Measurements from ENCODE around the gene RAI14. TPM values are rescaled to one million over a fixed set of nuclear protein-coding genes. Genes with fewer than 3 reads are reported as not detected.

Gene RAI14
- total RNA-seq, 1 donor from 2014 or later: 30.7 TPM

DNA sequence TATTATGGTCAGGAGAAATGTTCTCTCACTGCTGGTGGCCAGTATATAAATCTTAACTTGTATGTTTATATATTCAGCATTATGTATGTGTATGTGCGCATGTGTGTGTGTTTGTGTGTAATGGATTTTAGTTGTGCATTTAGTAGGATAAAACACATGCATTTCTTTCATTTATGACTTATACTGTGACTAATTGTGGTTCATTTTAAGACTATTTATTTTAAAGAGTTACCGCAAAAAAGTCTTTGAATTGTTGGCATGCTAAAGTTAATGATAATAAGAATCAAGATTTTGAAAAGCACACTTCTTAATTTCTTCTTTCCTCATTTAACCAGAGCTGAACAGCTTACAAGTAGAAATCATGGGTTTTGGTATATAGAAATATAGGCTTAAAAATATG, 60.9 kb downstream of the RAI14 start:
- no peak for TF ChIP-seq POLR2AphosphoS5 (IDR thresholded peaks at IDR 0.05; ENCODE audit: insufficient read depth in 1 of 2, low read depth in 1 of 2)
- no peak for TF ChIP-seq POLR2A (IDR thresholded peaks at IDR 0.05)
- TF ChIP-seq, protein P1, sequence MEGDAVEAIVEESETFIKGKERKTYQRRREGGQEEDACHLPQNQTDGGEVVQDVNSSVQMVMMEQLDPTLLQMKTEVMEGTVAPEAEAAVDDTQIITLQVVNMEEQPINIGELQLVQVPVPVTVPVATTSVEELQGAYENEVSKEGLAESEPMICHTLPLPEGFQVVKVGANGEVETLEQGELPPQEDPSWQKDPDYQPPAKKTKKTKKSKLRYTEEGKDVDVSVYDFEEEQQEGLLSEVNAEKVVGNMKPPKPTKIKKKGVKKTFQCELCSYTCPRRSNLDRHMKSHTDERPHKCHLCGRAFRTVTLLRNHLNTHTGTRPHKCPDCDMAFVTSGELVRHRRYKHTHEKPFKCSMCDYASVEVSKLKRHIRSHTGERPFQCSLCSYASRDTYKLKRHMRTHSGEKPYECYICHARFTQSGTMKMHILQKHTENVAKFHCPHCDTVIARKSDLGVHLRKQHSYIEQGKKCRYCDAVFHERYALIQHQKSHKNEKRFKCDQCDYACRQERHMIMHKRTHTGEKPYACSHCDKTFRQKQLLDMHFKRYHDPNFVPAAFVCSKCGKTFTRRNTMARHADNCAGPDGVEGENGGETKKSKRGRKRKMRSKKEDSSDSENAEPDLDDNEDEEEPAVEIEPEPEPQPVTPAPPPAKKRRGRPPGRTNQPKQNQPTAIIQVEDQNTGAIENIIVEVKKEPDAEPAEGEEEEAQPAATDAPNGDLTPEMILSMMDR (IDR thresholded peaks at IDR 0.05): no peak
- H3K36me3 ChIP-seq: no peaks in the 10 kb centered on the region
- intact Hi-C loops (cut with DNase I): no loop called here
- H3K4me1 ChIP-seq: peaks cover 11% of the 10 kb centered on the region
- H3K27ac ChIP-seq: no peak overlapping the region
- no peaks in the 10 kb centered on the region for H3K9me3 ChIP-seq
- H3K4me3 ChIP-seq: no peak overlapping the region
- no peaks in the 10 kb centered on the region for H3K27me3 ChIP-seq
- DNase-seq (ENCODE audit: extremely low spot score in 2 of 2): no peak

DNA sequence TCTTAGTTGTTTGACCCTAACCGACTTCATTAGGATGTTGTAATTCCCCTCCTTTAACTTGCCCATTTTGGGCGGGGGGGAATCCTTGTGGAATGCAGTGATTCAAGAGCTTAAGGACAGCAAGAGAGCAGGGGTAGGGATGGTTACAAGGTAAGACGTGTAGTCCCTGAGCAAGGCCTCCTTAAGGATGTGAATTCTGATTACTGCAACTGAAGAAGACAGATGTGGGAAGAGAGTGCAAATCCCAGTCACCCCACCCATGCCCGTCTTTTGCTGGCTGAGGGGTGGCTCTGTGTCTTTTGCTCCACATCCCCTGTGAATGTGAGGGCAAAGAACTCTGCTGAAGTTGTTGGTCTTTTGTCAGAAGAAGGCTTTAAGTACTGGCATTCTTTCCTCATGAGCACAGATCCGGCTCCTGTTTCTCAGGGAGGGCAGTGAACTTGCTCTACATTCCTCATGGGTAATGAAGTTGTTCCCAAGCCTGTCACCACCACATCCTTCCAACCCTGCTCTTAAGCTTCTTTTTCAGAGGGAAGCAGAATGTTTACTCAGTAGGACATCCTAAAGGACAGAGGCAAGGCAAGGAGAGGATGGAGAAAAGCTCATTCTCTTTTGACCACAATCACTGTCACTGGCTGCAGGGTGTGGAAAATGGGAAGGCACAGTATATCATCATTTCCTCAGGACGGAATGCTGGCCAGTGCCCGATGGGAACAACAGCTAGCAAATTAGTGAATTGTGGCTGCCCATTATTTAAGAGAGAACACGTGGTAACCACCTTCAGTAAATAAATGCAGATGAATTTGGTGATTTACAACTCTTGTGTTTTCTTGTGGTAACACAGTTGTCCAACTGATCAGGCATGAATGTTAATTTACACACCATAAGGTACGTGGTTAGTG, 61.5 kb downstream of the RAI14 start:
- Histone ChIP-seq H3K4me1 (peaks cover 11% of the 10 kb centered on the region), H3K4me3 (no peak overlapping the region), H3K27me3 (no peaks in the 10 kb centered on the region), H3K27ac (peak overlapping the region; percentile 18), H3K36me3 (no peaks in the 10 kb centered on the region), H3K9me3 (no peaks in the 10 kb centered on the region)
- intact Hi-C loops (cut with DNase I): no loop called here
- no peak for DNase-seq (ENCODE audit: extremely low spot score in 2 of 2)
- TF ChIP-seq, protein P1 (IDR thresholded peaks at IDR 0.05): no peak
- TF ChIP-seq POLR2A (IDR thresholded peaks at IDR 0.05): no peak
- TF ChIP-seq POLR2AphosphoS5 (IDR thresholded peaks at IDR 0.05; ENCODE audit: insufficient read depth in 1 of 2, low read depth in 1 of 2): no peak

DNA sequence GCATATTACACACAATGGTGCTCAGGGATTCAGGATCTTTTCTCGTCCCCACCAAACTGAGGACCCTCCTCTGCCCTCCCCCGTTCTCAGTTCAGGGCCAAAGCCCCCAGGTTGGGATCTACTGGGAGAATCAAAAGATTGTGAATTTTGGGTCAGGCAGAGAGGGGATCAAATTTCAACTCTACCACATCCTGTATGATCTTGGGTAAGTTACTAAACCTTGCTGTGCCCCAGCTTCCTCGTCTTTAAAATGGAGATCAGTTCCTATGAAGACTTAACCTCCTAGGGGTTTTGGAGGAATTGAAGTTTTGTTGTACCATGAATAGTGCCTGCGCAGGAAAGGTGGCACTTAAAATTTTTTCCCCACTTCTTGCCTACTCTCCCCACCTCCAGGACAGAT, 62.4 kb downstream of the RAI14 start:
- Histone ChIP-seq H3K4me1 (peaks cover 11% of the 10 kb centered on the region), H3K27me3 (no peaks in the 10 kb centered on the region), H3K4me3 (no peak overlapping the region), H3K27ac (no peak overlapping the region), H3K36me3 (no peaks in the 10 kb centered on the region), H3K9me3 (no peaks in the 10 kb centered on the region)
- TF ChIP-seq POLR2AphosphoS5 (IDR thresholded peaks at IDR 0.05; ENCODE audit: insufficient read depth in 1 of 2, low read depth in 1 of 2): no peak
- TF ChIP-seq POLR2A (IDR thresholded peaks at IDR 0.05): no peak
- TF ChIP-seq, protein P1 (IDR thresholded peaks at IDR 0.05): no peak
- intact Hi-C loops (cut with DNase I): no loop called here
- no peak for DNase-seq (ENCODE audit: extremely low spot score in 2 of 2)

DNA sequence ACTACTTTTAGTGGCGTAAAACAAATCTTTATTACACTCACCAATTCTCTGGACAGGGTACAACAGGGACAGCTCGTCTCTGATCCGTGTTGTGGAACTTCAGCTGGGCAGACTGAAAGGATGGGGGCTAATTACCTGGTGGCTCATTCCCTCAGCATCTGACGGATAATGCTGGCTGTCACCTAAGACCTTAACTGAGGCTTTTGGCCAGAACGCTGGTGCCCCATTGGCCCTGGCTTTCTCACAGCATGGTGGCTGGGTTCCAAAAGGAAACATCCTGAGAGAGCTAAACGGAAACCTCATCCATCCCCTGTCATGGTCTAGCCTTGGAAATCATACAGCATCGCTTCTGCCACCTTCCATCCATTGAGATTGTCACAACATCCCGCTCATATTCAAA, 62.9 kb downstream of the RAI14 start:
- DNase-seq (ENCODE audit: extremely low spot score in 2 of 2): no peak
- Histone ChIP-seq H3K27me3 (no peaks in the 10 kb centered on the region), H3K27ac (no peak overlapping the region), H3K4me3 (no peak overlapping the region), H3K4me1 (peaks cover 11% of the 10 kb centered on the region), H3K36me3 (no peaks in the 10 kb centered on the region), H3K9me3 (no peaks in the 10 kb centered on the region)
- TF ChIP-seq POLR2A (IDR thresholded peaks at IDR 0.05) (no peak), POLR2AphosphoS5 (IDR thresholded peaks at IDR 0.05; ENCODE audit: insufficient read depth in 1 of 2, low read depth in 1 of 2) (no peak)
- TF ChIP-seq, protein P1 (IDR thresholded peaks at IDR 0.05): no peak
- intact Hi-C loops (cut with DNase I): no loop called here

DNA sequence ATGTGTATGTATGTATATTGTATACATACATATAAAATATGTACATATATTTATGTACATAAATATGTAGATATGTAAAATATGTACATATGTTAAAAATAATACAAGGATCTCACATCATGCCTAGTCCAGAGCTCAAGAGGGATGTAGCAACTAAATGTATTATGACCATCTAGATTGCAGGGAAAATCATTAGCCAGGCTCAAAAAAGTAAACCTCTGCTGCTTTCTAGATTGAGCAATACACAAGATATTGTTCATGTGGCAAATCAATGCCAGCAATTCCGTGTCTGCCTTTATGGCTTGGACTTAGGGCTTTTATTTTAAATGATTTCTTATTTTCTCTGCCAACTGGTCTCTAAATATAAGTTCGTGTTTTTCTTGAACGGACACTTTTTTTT, 65.2 kb downstream of the RAI14 start:
- Histone ChIP-seq H3K9me3 (no peaks in the 10 kb centered on the region), H3K4me3 (no peak overlapping the region), H3K27ac (no peak overlapping the region), H3K27me3 (no peaks in the 10 kb centered on the region), H3K4me1 (peaks cover 11% of the 10 kb centered on the region), H3K36me3 (no peaks in the 10 kb centered on the region)
- intact Hi-C loops (cut with DNase I): no loop called here
- TF ChIP-seq POLR2AphosphoS5 (IDR thresholded peaks at IDR 0.05; ENCODE audit: insufficient read depth in 1 of 2, low read depth in 1 of 2) (no peak), POLR2A (IDR thresholded peaks at IDR 0.05) (no peak)
- TF ChIP-seq, protein P1 (IDR thresholded peaks at IDR 0.05): no peak
- no peak for DNase-seq (ENCODE audit: extremely low spot score in 2 of 2)

All from vagina (tissue), 2 donors.